HG03135 (cell line): ENCODE results near the gene BTBD6.

Experiments used
- ATAC-seq: cut with Tn5 transposase; IDR thresholded peaks from one replicate; pipeline ENCODE4 v1.9.1; 2021; ENCODE audit warnings: mild to moderate bottlenecking, moderate library complexity; ENCODE audit not compliant: unreplicated experiment

BTBD6 gene

GRCh38 chr14:105248368-105249181 lies at the start of gene BTBD6:
TSS of gene BTBD6 (plus strand) at chr14:105248533. CDS start at chr14:105248712, 179 bp downstream.
- peak; percentile 84 for ATAC-seq

- ATAC-seq: no peak
Observed at GRCh38 chr14:105198588-105198987, 49.7 kb upstream of the BTBD6 start.

DNA sequence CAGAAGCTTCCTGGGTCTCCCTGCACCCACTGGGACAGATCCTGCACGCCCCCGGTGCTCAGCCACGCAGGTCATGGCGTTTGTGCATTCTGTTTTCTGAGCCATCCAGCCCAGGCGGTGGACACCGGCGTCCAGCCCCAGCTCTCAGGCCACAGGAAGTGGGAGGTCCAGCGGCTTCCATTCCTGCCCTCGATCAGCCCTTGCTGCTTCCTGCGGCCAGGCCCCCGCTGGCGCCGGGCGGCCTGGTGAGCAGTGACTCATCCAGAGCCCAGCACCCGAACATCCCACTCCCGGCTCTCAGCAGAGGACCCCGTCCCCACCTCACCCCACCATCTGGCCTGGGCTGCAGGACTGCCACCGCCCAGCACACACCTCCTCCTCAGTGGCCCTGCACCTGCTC lies 49.2 kb upstream of the BTBD6 start:
- ATAC-seq: no peak

DNA sequence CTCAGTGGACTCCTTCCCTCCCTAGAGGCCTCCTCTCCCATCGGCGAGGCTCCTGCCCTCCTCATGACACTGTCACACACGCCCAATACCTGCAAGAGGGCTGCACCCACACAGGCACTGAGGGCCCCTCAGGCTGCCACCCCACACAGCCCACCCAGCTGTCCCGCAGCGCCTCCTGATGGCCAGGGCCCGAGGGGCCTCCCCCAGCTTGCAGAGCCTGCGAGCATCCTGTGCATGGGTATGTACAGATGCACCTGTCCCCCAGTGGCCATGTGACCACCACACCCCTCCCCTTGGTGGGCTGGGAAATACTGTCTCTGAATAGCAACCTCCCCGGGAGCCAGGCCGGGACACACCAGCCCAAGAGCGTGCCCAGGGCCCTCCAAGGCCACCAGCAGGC lies 48.3 kb upstream of the BTBD6 start:
- ATAC-seq: no peak

GRCh38 chr14:105200641-105201040 lies 47.7 kb upstream of the BTBD6 start:
- ATAC-seq: no peak

- no peak for ATAC-seq
Observed at GRCh38 chr14:105201156-105201924, 47.0 kb upstream of the BTBD6 start.

- no peak for ATAC-seq
Observed at GRCh38 chr14:105201925-105202513, 46.3 kb upstream of the BTBD6 start.

GRCh38 chr14:105203057-105203531 lies 45.2 kb upstream of the BTBD6 start:
- no peak for ATAC-seq

GRCh38 chr14:105203701-105204100 lies 44.6 kb upstream of the BTBD6 start:
- ATAC-seq: no peak

- no peak for ATAC-seq
Observed at GRCh38 chr14:105204206-105204930, 44.0 kb upstream of the BTBD6 start.

DNA sequence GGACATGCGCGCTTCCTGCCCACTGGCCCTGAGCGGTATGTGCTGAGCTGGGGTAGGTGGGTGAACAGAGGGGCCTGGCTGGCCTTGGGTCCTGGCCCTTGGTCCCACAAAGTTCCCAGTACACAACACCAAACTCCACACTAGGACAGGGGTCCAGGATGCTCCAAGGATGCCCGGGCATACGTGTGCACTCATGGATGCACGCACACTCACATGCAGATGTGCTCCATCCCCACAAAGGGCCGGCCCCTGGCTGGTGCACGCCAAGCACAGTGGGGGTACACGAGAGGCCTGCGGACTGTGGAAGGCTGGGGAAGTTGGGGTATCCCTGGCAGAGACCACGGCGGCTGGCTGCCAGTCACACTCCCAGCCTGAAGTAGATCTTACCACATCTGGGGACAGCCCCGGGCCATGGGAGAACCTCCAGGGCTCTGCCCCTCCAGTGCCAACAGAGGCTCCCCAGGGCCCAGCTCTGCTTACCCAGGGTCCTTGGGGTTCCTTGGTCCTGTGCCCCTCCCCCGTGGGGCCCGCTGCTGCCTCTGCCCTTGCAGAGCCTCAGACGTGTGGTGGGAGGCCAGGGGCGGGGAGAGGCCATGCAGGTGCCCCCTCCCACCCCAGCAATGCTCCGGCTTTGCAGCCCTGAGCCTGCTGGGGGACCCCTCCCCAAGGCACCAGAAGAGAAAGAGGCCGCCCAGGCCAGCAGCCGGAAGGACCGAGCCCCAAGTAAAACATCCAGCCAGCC lies 43.2 kb upstream of the BTBD6 start:
- no peak for ATAC-seq

GRCh38 chr14:105205673-105206208 lies 42.6 kb upstream of the BTBD6 start:
- no peak for ATAC-seq

DNA sequence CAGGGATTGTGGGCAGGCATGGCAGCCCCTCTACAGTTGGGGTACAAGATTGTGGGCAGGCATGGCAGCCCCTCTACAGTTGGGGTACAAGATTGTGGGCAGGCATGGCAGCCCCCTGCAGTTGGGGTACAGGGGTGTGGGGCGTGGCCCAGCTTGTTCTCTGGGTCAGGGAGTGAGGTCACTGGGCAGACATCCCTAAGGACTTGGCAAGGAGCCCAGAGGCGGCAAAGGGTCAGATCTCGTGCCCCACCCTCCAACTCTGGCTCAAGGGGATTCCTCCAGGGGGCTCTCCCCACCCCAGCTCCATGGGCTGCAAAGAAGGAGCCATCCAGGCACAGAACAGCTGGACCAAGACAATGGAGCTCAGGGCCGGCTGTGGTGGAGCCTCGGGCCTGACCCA lies 41.5 kb upstream of the BTBD6 start:
- ATAC-seq: no peak

- no peak for ATAC-seq
Observed at GRCh38 chr14:105207460-105207901, 40.9 kb upstream of the BTBD6 start.

GRCh38 chr14:105207996-105208737 lies 40.2 kb upstream of the BTBD6 start:
- no peak for ATAC-seq

- ATAC-seq: no peak
Observed at GRCh38 chr14:105208738-105209075, 39.6 kb upstream of the BTBD6 start.

DNA sequence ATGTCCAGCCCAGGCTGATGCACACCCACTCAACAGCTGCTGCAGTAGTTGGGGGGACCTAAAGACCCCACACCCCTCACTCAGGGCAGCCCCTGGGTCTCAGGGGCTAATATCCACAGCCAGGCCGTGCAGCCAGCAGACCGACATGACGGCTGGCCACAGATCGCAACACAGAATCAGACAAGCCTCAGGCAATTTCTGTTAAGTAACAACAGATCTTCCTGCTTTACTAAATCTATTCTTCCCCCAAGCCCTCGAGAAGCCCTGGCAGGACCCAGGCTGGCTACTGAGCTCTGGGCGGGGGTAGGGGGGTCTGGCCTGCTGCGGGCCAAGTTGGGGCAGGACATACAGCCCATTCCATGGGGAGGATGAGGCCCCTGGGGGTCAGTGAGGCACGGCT lies 39.2 kb upstream of the BTBD6 start:
- no peak for ATAC-seq

- ATAC-seq: no peak
Observed at GRCh38 chr14:105209646-105210045, 38.7 kb upstream of the BTBD6 start.

- ATAC-seq: no peak
Observed at GRCh38 chr14:105210266-105211025, 37.9 kb upstream of the BTBD6 start.
